Caco-2 (cell line): ENCODE data around the gene COA1. TPM values are rescaled to one million over a fixed set of nuclear protein-coding genes. Genes with fewer than 3 reads are reported as not detected.
A peak's percentile ranks its signal among the peaks of the same experiment; 100 is the strongest.
"Not testable (repeated sequence)": the region's sequence is repeated elsewhere in the genome, so short reads cannot be mapped to it uniquely, and the experiment has no call there.

ENCODE experiments used
- BruUV-seq: library from RNA; stranded (reverse); fragments of 400-500 nt; replicated peaks from 2 replicates; lab custom pipeline; 2021; lab: Mats Ljungman, UMichigan
- CTCF ChIA-PET: fragments of 300-600 bp; sonication (Branson Sonifier 250); formaldehyde crosslinking; loops from one replicate; lab custom pipeline; 2022; ENCODE audit warnings: antibody characterized with exemption; lab: Charles Lee
- POLR2A ChIA-PET: fragments of 300-600 bp; sonication (Branson Sonifier 250); formaldehyde crosslinking; loops from one replicate; lab custom pipeline; 2022; ENCODE audit warnings: antibody characterized with exemption; lab: Charles Lee
- DNase-seq, 2 experiments: peaks; one replicate each; pipeline versions ENCODE4 v3.0.0 to v3.0.0-alpha.2; 2020 to 2022
- H3K27me3 ChIP-seq: replicated peaks from 2 replicates; pipeline ENCODE4 v1.6.0; 2011; ENCODE audit warnings: low read length; ENCODE audit not compliant: control insufficient read depth, insufficient read depth
- H3K36me3 ChIP-seq: 2 replicates; pipeline ENCODE4 v1.5.1; 2011; ENCODE audit warnings: low read length; ENCODE audit not compliant: control insufficient read depth, insufficient read depth
- H3K4me1 ChIP-seq: fragments of 250-450 bp; sonication (Bioruptor Pico); 2 replicates; pipeline ENCODE4 v1.5.1; 2020; ENCODE audit warnings: mild to moderate bottlenecking
- H3K4me3 ChIP-seq: 2 replicates; pipeline ENCODE4 v1.5.1; 2011; ENCODE audit warnings: low read depth, mild to moderate bottlenecking, control low read depth, low read length
- H3K9me3 ChIP-seq: fragments of 250-450 bp; sonication (Bioruptor Pico); 2 replicates; pipeline ENCODE4 v1.5.1; 2020; ENCODE audit warnings: mild to moderate bottlenecking, moderate library complexity
- H3K27ac Mint-ChIP-seq: one replicate; pipeline ENCODE4 v1.8.0; 2022; ENCODE audit warnings: mixed read lengths; ENCODE audit not compliant: unreplicated experiment
- H3K27me3 Mint-ChIP-seq: one replicate; pipeline ENCODE4 v1.8.0; 2022; ENCODE audit warnings: mixed read lengths; ENCODE audit not compliant: insufficient read depth, unreplicated experiment
- H3K36me3 Mint-ChIP-seq: one replicate; pipeline ENCODE4 v1.8.0; 2022; ENCODE audit warnings: mild to moderate bottlenecking, mixed read lengths; ENCODE audit not compliant: insufficient read depth, unreplicated experiment
- H3K4me1 Mint-ChIP-seq: one replicate; pipeline ENCODE4 v1.8.0; 2022; ENCODE audit warnings: low read depth, mixed read lengths; ENCODE audit not compliant: unreplicated experiment
- H3K4me3 Mint-ChIP-seq: one replicate; pipeline ENCODE4 v1.8.0; 2022; ENCODE audit warnings: mild to moderate bottlenecking, moderate library complexity, mixed read lengths; ENCODE audit not compliant: unreplicated experiment
- H3K9me3 Mint-ChIP-seq: one replicate; pipeline ENCODE4 v1.8.0; 2022; ENCODE audit warnings: mixed read lengths; ENCODE audit not compliant: unreplicated experiment
- intact Hi-C: fragments of 100-400 bp; cut with micrococcal nuclease; formaldehyde crosslinking; loops from one replicate; pipeline ENCODE4 v1.10.0; 2022; ENCODE audit not compliant: unreplicated experiment
- total RNA-seq: library from RNA; stranded (reverse); gene quantifications from 2 replicates; pipeline ENCODE4 v1.2.3, GENCODE V29; 2022
- TF ChIP-seq, protein P1 (sequence below), 2 experiments: fragments of 200-600 bp in 1 of 2; IDR thresholded peaks; 1 replicate in 1 of 2; 2 replicates in 1 of 2; pipeline versions ENCODE4 v1.5.1 to v1.8.0; 2011 to 2022; ENCODE audit warnings: antibody characterized with exemption in 1 of 2, control low read depth in 1 of 2, inconsistent platforms in 1 of 2, low read depth in 1 of 2, low read length in 1 of 2, mild to moderate bottlenecking in 1 of 2, moderate library complexity in 1 of 2; ENCODE audit not compliant: insufficient read depth in 1 of 2, severe bottlenecking in 1 of 2, unreplicated experiment in 1 of 2

The COA1 gene
- total RNA-seq, 1 experiment from 2014 or later = 94.7 TPM

DNA sequence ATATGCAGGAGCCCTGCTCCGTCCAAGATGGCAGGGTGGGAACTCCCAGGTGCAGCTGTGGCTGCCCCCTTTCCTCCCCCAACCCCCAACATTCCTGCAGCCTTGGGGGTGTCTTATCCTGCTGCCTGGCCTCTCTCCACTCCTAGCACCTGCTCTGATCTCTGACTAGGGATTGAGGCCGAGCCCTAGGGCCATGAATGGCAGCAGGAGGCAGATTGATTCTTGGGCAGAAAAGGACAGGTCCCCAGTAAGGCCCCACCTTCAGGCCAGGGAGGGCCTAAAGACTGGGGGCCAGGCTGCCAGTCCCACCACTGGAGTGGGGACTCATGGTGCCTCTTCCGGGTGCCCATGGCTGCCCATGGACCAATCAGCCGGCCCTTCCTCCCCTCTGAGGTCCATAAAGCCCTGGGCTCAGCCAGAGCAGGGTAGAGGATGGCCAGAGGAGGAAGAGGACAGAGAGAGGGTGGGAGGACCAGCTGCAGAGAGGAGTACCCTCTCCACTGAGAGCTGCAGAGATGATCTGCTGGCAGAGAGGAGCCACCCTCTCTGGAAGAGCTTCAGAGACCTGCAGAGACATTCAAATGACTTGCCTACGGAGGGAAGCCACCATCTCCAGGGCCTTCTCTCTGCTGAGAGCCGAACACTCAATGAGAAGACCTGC lies 8.3 kb upstream of the COA1 start:
- POLR2A ChIA-PET = no interaction called here
- TF ChIP-seq, protein P1, sequence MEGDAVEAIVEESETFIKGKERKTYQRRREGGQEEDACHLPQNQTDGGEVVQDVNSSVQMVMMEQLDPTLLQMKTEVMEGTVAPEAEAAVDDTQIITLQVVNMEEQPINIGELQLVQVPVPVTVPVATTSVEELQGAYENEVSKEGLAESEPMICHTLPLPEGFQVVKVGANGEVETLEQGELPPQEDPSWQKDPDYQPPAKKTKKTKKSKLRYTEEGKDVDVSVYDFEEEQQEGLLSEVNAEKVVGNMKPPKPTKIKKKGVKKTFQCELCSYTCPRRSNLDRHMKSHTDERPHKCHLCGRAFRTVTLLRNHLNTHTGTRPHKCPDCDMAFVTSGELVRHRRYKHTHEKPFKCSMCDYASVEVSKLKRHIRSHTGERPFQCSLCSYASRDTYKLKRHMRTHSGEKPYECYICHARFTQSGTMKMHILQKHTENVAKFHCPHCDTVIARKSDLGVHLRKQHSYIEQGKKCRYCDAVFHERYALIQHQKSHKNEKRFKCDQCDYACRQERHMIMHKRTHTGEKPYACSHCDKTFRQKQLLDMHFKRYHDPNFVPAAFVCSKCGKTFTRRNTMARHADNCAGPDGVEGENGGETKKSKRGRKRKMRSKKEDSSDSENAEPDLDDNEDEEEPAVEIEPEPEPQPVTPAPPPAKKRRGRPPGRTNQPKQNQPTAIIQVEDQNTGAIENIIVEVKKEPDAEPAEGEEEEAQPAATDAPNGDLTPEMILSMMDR (IDR thresholded peaks at IDR 0.05; ENCODE audit: insufficient read depth in 1 of 2, low read depth in 1 of 2, low read length in 1 of 2, severe bottlenecking in 1 of 2, unreplicated experiment in 1 of 2) = no peak
- Histone ChIP-seq H3K9me3 (no peaks in the 10 kb centered on the region), H3K27me3 (no peaks in the 10 kb centered on the region), H3K36me3 (no peaks in the 10 kb centered on the region), H3K4me3 (no peak overlapping the region), H3K4me1 (peaks cover 13% of the 10 kb centered on the region)
- Mint-ChIP-seq H3K36me3 (no peaks in the 10 kb centered on the region), H3K9me3 (peaks cover 21% of the 10 kb centered on the region), H3K4me1 (peaks cover 11% of the 10 kb centered on the region), H3K4me3 (no peak overlapping the region), H3K27me3 (no peaks in the 10 kb centered on the region), H3K27ac (no peak overlapping the region)
- no TSS peak for BruUV-seq
- DNase-seq = no peak
- CTCF ChIA-PET = no interaction called here
- intact Hi-C loops = no loop called here

DNA sequence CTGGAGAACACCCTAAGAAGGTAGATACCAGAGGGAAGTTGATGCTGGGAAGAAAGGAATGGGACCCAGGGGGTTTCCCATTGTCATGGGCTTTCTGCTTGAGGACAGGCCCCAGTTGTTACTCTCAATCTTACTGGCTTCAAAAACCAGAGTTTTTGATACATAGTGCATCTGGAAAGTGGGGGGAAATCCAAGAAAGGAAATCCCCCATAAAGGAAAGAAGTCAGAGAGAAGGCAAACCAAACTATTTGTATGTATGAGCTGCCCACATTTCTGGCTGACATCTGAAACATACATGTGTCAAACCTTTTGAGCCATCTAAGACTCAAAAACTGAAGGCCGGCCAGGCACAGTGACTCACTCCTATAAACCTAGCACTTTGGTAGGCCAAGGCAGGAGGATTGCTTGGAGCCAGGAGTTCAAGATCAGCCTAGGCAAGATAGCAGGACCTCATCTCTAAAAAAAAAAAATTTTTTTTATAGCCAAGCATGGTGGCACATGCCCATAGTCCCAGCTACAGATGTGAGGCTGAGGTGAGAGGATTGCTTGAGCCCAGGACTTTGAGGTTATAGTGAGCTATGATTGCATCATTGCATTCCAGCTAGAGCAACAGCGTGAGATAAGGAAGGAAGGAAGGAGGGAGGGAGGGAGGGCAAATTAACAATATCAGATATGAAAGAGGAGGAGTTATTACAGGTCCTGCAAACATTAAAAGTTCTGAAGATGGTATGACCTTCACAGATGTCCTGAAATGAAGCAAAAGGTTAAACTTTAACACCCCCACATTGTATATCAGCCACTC lies 6.7 kb upstream of the COA1 start:
- no peaks in the 10 kb centered on the region for H3K27me3 ChIP-seq
- no peaks in the 10 kb centered on the region for H3K36me3 ChIP-seq
- Mint-ChIP-seq H3K4me1 (peaks cover 11% of the 10 kb centered on the region), H3K27me3 (no peaks in the 10 kb centered on the region), H3K27ac (peak overlapping the region; percentile 81), H3K4me3 (no peak overlapping the region), H3K36me3 (no peaks in the 10 kb centered on the region), H3K9me3 (peaks cover 21% of the 10 kb centered on the region)
- no peak overlapping the region for H3K4me3 ChIP-seq
- CTCF ChIA-PET = interaction anchor here (1.4 kb wide), 1 partner anchor 153 kb away, joined by 3 read pairs; the partner anchor contains the start of gene STK17A
- intact Hi-C loops = no loop called here
- TF ChIP-seq, protein P1 (IDR thresholded peaks at IDR 0.05; ENCODE audit: insufficient read depth in 1 of 2, low read depth in 1 of 2, low read length in 1 of 2, severe bottlenecking in 1 of 2, unreplicated experiment in 1 of 2) = no peak
- peaks cover 13% of the 10 kb centered on the region for H3K4me1 ChIP-seq
- POLR2A ChIA-PET = no interaction called here
- no TSS peak for BruUV-seq
- H3K9me3 ChIP-seq = no peaks in the 10 kb centered on the region
- DNase-seq = peak in 1 of 2 experiments; percentile 47

DNA sequence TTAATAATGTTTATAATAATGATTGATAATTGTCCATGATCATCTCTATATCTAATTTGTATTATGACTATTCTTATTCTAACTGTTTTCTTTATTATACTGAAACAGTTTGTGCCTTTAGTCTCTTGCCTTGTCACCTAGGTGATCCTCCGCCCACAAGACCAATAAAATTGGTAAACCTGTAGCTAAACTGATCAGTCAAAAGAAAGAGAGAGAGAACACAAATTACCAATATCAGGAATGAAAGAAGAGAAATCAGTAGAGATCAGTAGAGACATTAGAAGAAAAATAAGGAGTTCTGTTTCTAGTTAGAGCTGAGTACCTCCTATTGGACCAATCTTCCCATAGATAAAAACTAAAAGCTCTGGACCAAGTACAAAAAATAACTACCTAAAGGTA lies 6.1 kb upstream of the COA1 start:
- Histone ChIP-seq H3K4me1 (peaks cover 16% of the 10 kb centered on the region), H3K4me3 (no peak overlapping the region), H3K36me3 (no peaks in the 10 kb centered on the region), H3K27me3 (no peaks in the 10 kb centered on the region), H3K9me3 (no peaks in the 10 kb centered on the region)
- no peak overlapping the region for H3K4me3 Mint-ChIP-seq
- no peaks in the 10 kb centered on the region for H3K36me3 Mint-ChIP-seq
- intact Hi-C loops = no loop called here
- H3K9me3 Mint-ChIP-seq = peaks cover 21% of the 10 kb centered on the region
- no TSS peak for BruUV-seq
- H3K27me3 Mint-ChIP-seq = no peaks in the 10 kb centered on the region
- H3K27ac Mint-ChIP-seq = no peak overlapping the region
- POLR2A ChIA-PET = no interaction called here
- CTCF ChIA-PET = interaction anchor here (1.4 kb wide), 1 partner anchor 152 kb away, joined by 3 read pairs; the partner anchor contains the start of gene STK17A
- no peak for DNase-seq
- H3K4me1 Mint-ChIP-seq = peaks cover 11% of the 10 kb centered on the region
- TF ChIP-seq, protein P1 (IDR thresholded peaks at IDR 0.05; ENCODE audit: insufficient read depth in 1 of 2, low read depth in 1 of 2, low read length in 1 of 2, severe bottlenecking in 1 of 2, unreplicated experiment in 1 of 2) = no peak

- BruUV-seq, H3K36me3 ChIP-seq, H3K4me3 Mint-ChIP-seq, H3K27me3 Mint-ChIP-seq, H3K4me3 ChIP-seq, DNase-seq, intact Hi-C loops, H3K36me3 Mint-ChIP-seq, POLR2A ChIA-PET, H3K27me3 ChIP-seq, H3K9me3 ChIP-seq: not testable (repeated sequence)
- peaks cover 19% of the 10 kb centered on the region for H3K4me1 ChIP-seq
- peaks cover 11% of the 10 kb centered on the region for H3K4me1 Mint-ChIP-seq
- H3K27ac Mint-ChIP-seq = peak overlapping the region; percentile 51
- H3K9me3 Mint-ChIP-seq = peaks cover 21% of the 10 kb centered on the region
- CTCF ChIA-PET = interaction anchor here (1.4 kb wide), 1 partner anchor 152 kb away, joined by 3 read pairs; the partner anchor contains the start of gene STK17A
Measured at GRCh38 chr7:43734575-43735332, 5.4 kb upstream of the COA1 start.
